NCI-H2171 treated with DMSO at 0.1 percent for 48 hours (cell line): ENCODE results near the gene ARV1.
"Not testable (repeated sequence)": the region's sequence is repeated elsewhere in the genome, so short reads cannot be mapped to it uniquely, and the experiment has no call there.

Experiments used
- DNase-seq: peaks from one replicate; lab custom pipeline; 2025; lab: John Stamatoyannopoulos, UW

The ARV1 gene

DNA sequence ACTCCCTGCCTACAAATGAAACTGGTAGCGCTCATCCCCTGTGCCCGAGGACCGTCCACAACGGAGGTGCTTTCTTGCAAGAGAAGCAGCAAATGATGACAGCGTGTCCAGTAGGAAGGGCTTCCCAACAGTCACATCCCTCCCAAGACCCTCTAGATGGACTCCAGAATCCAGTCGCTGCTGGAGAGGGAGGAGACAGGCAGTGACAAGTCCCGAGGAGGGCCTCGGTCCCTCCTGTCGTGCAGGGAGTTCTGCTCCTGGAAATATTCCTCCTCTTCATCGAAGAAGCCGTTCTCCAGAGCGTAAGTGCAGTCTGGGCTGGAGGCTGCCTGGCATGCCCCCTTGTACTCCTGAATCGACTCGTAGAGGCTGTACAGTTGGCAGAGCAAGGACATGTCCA lies 40.8 kb downstream of the ARV1 start:
- DNase-seq = no peak

DNA sequence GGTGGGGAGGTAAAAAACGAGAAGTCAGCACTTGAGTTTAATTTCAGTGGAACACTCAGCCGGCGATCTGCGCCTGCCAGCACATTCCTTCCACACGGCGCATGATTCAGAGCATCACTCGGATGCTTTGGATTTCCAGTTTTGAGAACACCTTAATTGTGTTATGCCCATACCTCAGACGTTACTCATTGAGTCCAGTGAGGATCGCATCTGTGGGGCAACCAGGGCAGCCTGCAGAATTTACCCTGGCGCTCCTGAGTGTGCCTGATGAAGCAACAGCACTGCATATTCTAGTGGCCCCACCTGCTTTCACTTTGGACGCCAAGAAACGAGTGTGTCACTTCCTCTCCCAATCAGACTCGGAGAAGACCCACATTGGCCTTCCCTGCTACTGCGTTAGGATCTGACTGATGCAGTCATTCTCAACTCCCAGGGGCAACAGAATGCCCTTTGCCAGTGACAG lies 41.3 kb downstream of the ARV1 start:
- DNase-seq = no peak

DNA sequence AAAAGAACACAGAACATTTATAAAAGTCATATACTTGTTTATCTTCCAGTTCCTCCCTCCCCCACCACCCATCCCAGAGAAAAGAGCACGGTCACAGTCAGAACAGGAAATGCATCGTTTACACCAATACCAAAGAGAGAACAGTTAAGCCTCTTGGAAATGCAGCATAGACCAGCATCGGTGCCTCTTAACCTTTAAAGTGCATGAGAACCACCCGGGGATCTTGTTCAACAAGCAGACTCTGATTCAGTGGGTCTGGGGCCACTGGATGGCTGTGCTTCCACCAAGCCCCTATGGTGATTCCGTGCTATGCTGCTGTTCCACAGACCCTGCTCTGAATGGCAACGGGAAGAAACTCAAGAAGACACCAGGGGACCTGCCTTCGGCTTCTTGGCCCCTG lies 41.9 kb downstream of the ARV1 start:
- DNase-seq = no peak

DNA sequence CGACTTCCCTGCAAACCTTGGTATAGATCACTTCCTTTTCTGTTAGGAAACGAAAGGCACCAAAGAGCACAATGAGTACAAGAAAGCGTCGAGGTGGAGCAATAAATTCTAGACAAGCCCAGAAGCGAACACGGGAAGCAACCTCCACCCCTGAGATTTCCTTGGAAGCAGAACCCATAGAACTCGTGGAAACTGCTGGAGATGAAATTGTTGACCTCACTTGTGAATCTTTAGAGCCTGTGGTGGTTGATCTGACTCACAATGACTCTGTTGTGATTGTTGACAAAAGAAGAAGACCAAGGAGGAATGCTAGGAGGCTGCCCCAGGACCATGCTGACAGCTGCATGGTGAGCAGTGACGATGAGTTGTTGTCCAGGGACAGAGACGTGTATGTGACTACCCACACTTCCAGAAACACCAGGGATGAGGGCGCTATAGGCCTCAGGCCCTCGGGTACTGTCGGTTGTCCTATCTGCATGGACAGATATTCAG lies 42.7 kb downstream of the ARV1 start:
- DNase-seq = no peak

DNA sequence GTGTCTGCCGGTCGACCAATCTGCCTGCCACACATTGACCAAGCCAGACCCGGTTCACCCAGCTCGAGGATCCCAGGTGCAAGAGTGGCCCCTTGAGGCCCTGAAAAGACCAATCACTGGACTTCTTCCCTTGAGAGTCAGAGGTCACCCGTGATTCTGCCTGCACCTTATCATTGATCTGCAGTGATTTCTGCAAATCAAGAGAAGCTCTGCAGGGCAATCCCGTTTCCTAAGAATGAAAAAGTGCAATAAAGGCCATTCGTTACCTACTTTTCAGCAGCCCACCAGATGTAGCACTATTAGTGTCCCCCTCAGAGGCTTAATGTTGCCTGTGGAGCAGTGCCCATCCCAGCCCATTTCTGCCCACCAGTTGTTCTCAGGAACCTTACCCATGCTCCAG lies 43.6 kb downstream of the ARV1 start:
- DNase-seq = not testable (repeated sequence)

DNA sequence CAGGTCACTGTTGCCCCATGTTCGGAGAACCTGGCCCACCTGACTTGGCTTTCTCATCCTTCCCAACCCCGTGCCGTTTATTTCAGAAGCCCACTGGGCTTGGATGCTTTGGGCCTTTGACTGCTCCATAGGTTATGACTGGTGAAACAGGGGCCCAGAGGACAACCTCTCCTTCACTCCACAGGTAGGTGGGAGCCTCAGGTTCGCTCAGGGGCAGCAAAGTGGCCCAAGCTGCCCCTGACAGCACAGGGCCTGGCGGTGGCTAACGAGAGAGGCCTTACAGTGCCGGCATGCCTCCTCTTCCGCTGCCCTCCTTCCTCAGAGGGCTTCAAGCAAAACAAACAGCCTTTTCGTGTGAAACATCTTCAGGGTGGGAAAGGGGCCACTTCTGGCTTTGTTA lies 44.3 kb downstream of the ARV1 start:
- no peak for DNase-seq

DNA sequence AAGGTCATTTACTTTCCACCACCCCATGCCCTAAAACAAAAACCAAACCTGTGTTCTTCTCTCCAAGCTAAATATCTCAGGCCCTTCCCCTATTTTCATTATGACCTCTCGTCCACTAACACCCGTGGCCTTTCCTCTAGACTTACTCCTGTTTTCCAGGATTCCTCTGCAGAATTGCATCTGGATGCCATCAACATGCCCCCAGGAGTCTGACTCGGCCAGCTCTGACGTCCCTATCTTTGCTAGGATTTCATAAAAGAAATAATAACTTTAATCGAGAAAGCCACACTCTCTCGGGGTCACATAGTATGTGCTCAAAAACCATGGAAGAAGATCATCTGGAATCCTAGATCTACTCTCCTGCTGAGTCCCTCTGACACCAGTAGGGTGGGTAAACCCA lies 47.7 kb downstream of the ARV1 start:
- DNase-seq = no peak

DNA sequence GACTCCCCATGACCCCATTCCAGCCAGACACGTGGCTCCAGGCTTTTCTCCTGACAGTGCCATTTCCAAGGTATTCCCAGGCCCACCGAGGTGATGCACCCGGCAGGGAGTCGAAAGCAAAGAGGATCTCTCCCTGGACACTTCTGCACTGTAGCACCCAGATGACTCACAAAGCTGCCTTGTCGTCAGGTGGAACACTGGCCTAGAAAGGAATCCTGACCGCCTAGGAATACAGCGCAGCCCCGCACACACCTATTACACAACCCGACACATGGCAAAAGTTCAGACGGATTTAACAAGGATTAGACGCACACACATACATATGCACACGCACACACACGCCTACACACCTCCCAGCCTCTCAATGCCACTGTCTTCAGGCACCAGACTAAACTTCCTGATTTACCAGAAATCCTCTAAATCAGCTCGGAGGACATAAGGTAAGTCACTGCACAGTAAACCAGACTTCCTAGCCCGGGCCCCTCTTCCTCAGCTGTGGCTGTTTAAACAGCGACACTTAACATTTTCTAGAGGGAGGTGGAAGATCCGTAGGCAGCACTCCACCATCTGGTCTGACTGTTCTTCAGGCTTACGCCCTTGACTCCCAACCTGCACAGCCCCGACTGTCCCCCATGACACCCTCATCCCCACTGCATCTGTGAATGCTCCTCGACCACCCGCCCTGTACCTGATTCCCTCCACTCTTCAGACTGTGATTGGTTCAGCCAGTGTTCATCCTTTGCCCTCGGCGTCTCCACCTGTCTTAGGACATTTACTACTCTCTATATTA lies 48.4 kb downstream of the ARV1 start:
- no peak for DNase-seq

DNA sequence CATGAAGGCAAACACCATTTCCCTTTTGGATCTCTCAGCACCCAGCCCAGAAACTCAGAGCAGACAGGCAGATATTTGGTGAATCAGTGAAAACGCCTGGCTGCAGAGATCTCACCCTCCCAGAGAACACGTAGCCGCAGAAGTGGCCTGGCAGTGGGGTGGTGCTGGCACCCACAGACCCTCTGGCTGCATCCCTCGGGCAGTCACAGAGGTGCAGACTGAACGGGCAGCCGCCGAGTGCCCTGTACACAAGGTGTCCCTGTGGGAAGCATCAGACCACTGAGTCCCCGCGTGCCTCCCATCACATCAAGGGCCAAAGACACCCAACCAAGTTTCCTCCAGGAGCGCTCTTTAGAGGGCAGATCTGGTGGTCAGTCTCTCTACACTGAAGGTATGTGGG lies 49.1 kb downstream of the ARV1 start:
- DNase-seq = no peak

DNA sequence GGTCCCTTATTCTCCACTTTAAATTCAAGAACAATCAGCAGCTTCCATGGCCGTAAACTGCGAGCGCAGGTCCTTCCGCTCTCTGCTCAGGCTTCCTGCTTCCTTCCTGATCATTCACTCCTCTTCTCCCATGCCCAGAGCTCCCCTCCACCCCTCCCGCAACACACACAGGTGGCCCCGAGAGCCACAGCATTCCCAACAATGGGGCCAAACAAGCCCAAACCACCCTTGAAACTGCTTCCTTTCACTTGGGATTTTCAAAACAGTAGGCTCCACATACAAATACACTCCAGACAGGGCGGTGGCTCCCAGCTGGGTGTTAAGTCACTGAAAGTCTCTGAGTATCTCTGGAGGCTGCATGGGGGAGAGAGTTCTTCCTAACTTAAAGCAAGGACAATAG lies 49.8 kb downstream of the ARV1 start:
- no peak for DNase-seq

DNA sequence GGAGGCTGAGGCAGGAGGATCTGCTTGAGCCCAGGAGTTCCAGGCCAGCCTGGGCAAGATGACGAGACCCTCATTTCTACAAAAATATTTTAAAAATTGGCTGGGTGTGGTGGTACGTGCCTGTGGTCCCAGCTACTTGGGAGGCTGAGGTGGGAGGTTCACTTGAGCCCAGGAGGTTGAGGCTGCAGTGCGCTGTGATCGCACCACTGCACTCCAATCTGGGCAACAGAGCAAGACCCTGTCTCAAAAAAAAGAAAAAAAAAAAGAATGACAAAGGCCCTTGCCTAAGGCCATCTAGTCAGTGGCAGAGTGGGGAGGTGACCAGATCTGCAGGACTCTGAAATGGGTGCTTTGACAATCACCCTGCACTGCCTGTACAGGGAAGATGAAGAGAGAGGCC lies 50.4 kb downstream of the ARV1 start:
- not testable (repeated sequence) for DNase-seq

DNA sequence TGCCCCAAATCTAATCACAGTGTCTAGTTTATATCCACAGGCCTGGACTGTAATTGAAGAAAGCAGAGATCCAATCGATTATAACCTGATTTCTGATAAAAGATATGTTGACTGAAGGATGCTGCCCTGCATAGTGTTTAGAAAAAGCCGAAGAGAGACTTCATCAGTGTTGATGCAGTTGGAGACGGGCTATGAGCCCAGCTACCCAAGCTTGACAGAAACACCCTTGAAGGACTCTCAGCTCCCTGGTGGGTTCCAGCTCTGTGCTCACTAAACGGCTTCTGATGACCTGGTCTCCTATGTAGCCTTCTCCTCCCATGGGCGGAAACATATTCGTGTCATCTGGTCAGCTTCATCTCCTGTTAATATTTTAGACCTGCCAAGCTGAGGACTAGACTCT lies 50.9 kb downstream of the ARV1 start:
- DNase-seq = no peak

DNA sequence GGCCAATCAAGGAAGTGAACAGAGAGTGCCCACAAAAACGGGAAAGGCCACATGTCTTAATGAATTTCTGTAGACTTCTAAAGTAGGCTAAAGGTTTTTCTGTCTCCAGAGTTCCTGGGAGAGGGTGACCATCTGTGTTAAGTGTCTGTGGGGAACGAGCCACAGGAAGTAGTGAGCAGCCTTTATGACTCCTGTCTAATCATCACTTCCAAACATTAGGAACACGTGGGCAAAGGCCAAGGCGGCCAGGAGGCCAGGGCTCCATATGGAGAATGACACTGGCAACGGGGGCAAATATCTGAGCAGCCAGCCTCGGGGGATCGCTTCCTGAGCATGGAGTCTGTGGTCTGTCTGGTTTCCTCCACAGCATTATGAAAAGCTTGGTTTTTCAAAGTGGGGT lies 54.1 kb downstream of the ARV1 start:
- DNase-seq = no peak

DNA sequence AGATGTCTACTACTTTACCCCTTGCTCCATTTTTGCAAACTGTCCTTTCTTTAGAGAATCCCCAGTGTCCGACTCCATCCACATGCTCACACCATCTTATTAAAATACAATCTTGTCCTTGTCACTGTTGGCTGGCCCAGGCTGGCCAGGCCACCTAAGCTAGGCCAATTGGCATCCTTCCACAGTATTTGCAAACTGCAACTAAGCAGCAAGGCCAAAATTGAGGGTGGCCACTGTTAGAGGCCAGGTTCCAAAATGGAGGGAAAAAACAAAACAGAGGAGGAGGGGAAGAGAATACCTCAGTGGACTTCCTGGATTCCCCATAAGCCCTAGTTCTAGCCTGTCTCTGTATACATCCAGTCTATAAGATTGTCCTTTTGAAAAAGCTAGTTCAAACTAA lies 56.9 kb downstream of the ARV1 start:
- no peak for DNase-seq

DNA sequence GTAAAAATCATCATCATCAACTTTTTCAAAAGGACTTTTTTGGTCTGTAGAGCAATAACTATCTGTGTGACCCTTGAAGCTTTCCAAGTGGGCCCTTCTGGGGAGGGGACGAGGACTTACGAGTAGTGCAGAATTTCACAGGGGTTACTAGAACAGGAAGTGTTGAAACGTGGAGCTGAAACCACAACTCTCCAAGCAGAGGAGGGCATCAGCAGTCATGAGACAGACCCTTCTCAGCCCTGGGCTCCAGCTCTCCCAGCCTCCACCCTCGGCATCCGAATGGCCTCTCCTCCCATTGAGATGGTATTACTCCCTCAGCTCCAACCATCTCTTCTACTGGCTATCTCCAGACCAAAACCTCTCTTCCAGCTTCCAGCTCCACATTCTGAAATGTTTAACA lies 57.5 kb downstream of the ARV1 start:
- DNase-seq = no peak

DNA sequence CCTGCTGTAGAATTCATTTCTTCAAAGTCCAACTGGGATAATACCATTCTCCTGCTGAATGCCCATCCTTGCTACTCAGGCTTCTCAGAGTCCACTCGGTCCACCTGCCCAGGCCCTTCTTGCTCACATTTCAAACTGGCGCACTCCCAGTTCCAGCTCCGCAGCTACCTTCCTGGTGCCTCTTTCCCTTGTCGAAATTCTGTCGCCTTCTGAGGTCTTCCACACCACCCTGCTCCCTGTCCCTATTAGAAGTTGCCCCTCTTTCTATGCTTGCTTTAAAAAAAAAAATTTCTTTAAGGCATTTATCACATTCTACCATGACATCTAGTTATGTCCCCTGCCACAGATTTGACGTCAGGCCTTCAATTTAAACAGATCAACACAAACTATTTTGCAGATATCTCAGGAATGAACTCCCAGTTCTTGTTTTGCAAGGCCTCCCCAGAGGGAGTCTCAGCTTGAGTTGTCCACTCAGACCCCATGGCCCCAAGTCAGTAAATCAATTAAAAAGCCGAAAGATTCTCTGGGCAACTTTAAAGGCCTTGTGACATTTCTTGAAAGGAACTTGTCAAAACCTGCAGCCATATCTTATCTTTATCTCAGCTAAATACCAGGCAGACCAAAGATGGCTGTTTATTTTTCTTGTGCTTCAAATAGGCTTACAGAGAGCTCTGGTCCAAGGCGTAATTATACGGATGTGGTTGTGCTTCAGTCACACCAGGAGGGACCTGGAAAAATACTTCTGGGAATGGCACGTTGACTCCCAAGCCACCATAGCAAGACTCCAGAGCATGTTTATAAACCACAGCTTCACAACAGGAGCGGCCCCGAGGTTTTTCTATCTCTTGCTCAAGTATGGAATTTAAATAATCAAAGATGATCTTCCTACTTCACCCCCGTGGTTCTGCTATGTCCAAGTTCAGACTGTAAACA lies 59.0 kb downstream of the ARV1 start:
- DNase-seq = no peak

DNA sequence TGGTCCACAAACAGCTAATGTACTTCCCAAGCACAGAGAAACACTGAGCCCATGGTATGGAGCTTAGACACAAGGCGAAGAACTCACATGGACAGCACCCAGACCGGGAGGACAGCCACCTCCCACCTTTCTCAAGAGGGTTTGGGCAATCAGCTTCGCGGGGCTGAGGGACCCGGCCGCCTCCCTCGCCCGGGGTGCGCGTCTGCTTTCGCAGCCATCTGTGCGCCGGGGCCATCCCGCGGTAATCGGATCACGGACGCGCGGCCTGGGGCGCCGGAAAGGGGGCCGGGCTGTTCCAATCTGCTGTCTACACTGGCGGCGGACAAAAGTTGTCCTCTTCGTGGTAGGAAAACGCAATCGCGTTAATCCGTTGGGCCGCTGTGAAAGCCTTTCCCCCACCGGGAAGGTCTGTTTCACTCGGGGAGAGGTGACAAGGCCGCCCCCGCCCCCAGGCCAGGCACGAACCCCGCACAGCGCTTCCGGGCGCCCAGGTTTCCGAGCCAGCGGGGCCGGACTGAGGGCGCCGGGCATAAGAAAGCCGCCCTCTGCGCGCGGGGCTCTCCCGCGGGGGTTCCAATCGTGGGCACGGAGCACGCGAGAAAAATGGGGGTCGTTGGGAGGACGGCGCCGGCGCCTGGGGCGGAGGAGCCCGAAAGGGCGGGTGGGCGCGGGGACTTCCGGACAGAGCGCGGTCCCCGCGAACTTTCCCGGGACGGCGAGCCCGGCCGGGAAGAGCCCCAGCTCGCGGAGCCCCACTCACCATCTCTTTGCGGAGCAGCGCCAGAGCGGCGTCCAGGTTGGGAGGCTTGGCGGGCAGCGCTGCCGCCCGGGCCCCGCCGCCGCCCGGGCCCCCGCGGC lies 60.5 kb downstream of the ARV1 start:
- peak; percentile 50 for DNase-seq

DNA sequence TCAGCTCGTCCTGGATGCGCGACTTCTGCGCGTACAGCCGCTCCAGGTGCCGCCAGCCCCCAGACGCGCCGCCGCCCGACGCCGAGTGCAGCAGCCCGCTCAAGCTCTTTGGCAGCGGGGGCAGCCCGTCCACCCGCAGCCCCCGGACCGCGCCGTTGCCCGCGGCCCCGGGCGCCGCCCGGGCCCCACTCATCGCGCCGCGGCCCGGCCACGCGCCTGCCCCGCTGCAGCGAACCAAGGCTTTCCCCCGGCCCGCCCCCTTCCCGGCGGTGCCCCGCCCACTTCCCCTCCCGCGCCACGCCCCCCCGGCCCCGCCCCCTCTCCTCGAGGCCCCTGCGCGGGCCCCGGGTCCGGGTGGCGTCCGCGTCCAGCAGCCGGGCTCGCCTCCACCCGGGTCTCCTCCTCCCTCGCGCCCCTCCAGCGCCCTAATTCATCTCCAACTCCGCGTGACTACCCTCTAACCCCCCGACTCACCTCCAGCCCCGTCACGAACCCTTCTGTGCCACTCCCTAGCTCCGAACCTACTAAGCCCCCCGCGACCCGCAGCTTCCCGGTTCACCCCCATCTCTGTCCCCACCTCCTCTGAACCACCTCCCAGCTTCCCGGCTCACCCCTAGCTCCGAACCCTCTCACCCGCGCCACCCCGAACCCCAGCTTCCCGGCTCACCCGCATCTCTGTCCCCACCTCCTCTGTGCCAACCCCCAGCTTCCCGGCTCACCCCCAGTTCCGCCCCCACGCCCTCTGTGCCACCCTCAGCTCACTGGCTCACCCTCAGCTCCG lies 61.3 kb downstream of the ARV1 start, which contains the start of gene FAM89A:
FAM89A (minus strand) TSS at position 236 of the 781 bp plus-strand sequence; CDS start at position 193, 43 bp downstream.
- DNase-seq = peak; percentile 35

DNA sequence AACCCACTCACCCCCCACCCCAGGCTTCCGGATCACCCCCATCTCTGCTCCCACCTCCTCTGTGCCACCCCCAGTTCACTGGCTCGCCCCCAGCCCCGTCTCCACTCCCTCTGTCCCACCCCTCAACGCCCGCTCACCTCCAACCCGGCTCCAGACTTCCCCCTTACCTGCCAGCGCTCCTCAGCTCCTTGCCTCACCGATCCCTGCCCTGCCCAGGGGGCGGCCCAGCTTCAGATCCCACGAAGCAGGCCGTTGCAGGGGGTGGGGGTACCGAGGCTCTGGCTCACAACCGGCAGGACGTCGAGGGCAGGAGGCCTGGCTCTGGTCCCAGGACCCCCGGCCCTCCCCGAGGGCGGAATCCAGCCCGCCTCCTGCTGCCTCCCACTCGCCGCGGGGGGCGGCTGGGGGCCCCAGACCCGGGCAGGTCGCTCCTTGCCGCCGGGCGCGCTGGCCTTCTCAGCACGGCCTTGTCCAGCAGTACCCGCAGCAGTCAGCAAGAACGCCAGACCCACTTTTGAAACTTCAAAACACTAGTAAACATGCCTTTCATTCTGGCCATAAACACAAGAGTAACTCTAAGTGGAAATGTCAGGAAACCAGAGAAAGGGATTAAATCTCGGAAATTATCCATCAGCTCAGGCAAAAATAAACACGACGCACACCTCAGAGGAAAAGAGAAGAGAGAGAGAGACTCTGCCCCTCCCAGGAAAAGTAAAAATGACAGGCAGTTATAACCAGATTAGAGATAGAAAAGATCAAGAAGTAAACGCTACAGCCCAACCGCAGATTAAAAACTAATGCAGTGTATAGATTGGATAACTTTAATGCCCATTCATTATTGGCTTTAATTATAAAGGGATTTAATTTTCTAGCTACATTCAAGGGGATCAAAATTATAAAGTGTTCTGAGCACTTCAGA lies 62.2 kb downstream of the ARV1 start:
- no peak for DNase-seq

DNA sequence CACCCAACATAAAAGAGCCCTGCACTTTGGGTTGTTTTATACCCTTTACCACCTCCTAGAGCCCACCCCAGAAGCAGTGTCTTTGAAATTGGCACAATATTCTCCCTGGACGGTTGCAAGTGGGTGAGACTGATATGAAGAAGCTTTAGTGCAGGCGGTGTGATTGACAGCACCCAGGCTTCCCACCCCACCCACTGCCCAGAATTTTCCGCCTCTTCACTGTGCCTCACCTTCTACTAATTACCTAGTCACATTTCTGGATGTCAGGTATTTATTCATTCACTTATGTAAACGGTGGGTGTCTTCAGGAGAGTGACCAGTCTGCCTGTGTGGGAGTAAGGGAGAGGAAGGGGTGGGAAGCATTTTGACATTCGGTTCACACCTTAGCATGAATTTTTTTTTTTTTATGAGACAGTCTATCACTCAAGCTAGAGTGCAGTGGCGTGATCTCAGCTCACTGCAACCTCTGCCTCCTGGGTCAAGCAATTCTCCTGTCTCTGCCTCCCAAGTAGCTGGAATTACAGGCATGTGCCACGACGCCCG lies 62.9 kb downstream of the ARV1 start:
- DNase-seq = no peak
